GM18873 (cell line): ENCODE data around the gene BNIP2.
"Not testable (repeated sequence)": the region's sequence is repeated elsewhere in the genome, so short reads cannot be mapped to it uniquely, and the experiment has no call there.

Source experiments
- ATAC-seq: cut with Tn5 transposase; IDR thresholded peaks from one replicate; pipeline ENCODE4 v1.9.1; 2021; ENCODE audit warnings: mild to moderate bottlenecking, moderate library complexity, moderate number of reproducible peaks; ENCODE audit not compliant: unreplicated experiment, low FRiP score

The BNIP2 gene

GRCh38 chr15:59688782-59689625 lies at the start of gene BNIP2:
BNIP2 (minus strand) TSS chr15:59689320; CDS start chr15:59682457, 6,863 bp downstream.
- ATAC-seq: peak; percentile 79

GRCh38 chr15:59738676-59739075 lies 49.6 kb upstream of the BNIP2 start:
- no peak for ATAC-seq

GRCh38 chr15:59736181-59736580 lies 47.1 kb upstream of the BNIP2 start:
- no peak for ATAC-seq

GRCh38 chr15:59725151-59725486 lies 36.0 kb upstream of the BNIP2 start:
- no peak for ATAC-seq

- ATAC-seq: no peak
Measured at GRCh38 chr15:59723687-59724346, 34.7 kb upstream of the BNIP2 start.

- no peak for ATAC-seq
Measured at GRCh38 chr15:59722476-59722875, 33.4 kb upstream of the BNIP2 start.

GRCh38 chr15:59722037-59722436 lies 32.9 kb upstream of the BNIP2 start:
- no peak for ATAC-seq

- ATAC-seq: no peak
Measured at GRCh38 chr15:59721411-59721810, 32.3 kb upstream of the BNIP2 start.

GRCh38 chr15:59713177-59713576 lies 24.1 kb upstream of the BNIP2 start:
- ATAC-seq: no peak

GRCh38 chr15:59711451-59712243 lies 22.5 kb upstream of the BNIP2 start:
- ATAC-seq: no peak

- no peak for ATAC-seq
Measured at GRCh38 chr15:59707619-59708018, 18.5 kb upstream of the BNIP2 start.

- no peak for ATAC-seq
Measured at GRCh38 chr15:59703979-59704796, 15.1 kb upstream of the BNIP2 start.

- no peak for ATAC-seq
Measured at GRCh38 chr15:59702351-59702750, 13.2 kb upstream of the BNIP2 start.

GRCh38 chr15:59701880-59702279 lies 12.8 kb upstream of the BNIP2 start:
- no peak for ATAC-seq

- ATAC-seq: no peak
Measured at GRCh38 chr15:59699810-59700431, 10.8 kb upstream of the BNIP2 start.

GRCh38 chr15:59698065-59698464 lies 8.9 kb upstream of the BNIP2 start:
- ATAC-seq: not testable (repeated sequence)

GRCh38 chr15:59696332-59696731 lies 7.2 kb upstream of the BNIP2 start:
- no peak for ATAC-seq

GRCh38 chr15:59694779-59695178 lies 5.7 kb upstream of the BNIP2 start:
- ATAC-seq: no peak

- no peak for ATAC-seq
Measured at GRCh38 chr15:59691194-59691805, 2.2 kb upstream of the BNIP2 start.
